Natural killer cell (primary cell): Measurements from ENCODE around the gene EPN3. TPM values are rescaled to one million over a fixed set of nuclear protein-coding genes. Genes with fewer than 3 reads are reported as not detected.

ENCODE experiments used
- ATAC-seq, 3 donors: fragments of 150-1000 bp in 2 of 3; fragments of 200-7000 bp in 1 of 3; cut with Tn5 transposase; 1 replicate in 1 of 3; 2 replicates in 2 of 3; pipeline ENCODE4 v1.10.0; 2021; ENCODE audit warnings: mild to moderate bottlenecking in 2 of 3, moderate library complexity in 2 of 3
- DNase-seq, 2 donors: peaks; one replicate each; pipeline versions ENCODE4 v3.0.0 to v3.0.0-alpha.2; 2013 to 2021; ENCODE audit warnings: mixed read lengths in 1 of 2
- H3K27ac ChIP-seq: one replicate; pipeline ENCODE4 v1.5.1; 2013; ENCODE audit warnings: mild to moderate bottlenecking, low read length
- H3K27me3 ChIP-seq: one replicate; pipeline ENCODE4 v1.6.1; 2013; ENCODE audit warnings: low read length; ENCODE audit not compliant: control insufficient read depth, insufficient read depth
- H3K36me3 ChIP-seq: one replicate; pipeline ENCODE4 v1.6.1; 2013; ENCODE audit warnings: low read length; ENCODE audit not compliant: control insufficient read depth, insufficient read depth
- H3K4me1 ChIP-seq: one replicate; pipeline ENCODE4 v1.6.1; 2013; ENCODE audit warnings: low read length; ENCODE audit not compliant: control insufficient read depth, insufficient read depth
- H3K4me3 ChIP-seq: one replicate; pipeline ENCODE4 v1.5.1; 2013; ENCODE audit warnings: low read length
- H3K9me3 ChIP-seq: one replicate; pipeline ENCODE4 v1.6.1; 2013; ENCODE audit warnings: low read length; ENCODE audit not compliant: control insufficient read depth, insufficient read depth
- H3K27ac Mint-ChIP-seq, 2 donors: one replicate each; pipeline ENCODE4 v1.8.0; 2022; ENCODE audit warnings: mild to moderate bottlenecking in 2 of 2, mixed read lengths in 2 of 2, moderate library complexity in 1 of 2
- H3K27me3 Mint-ChIP-seq, 2 donors: one replicate each; pipeline ENCODE4 v1.8.0; 2022; ENCODE audit warnings: low read depth in 2 of 2, mixed read lengths in 2 of 2
- H3K36me3 Mint-ChIP-seq: one replicate; pipeline ENCODE4 v1.8.0; 2022; ENCODE audit warnings: mixed read lengths
- H3K4me1 Mint-ChIP-seq, 2 donors: one replicate each; pipeline ENCODE4 v1.8.0; 2022; ENCODE audit warnings: mixed read lengths in 2 of 2
- H3K4me3 Mint-ChIP-seq: one replicate; pipeline ENCODE4 v1.8.0; 2022; ENCODE audit warnings: mild to moderate bottlenecking, moderate library complexity, mixed read lengths
- H3K9me3 Mint-ChIP-seq, 2 donors: one replicate each; pipeline ENCODE4 v1.8.0; 2022; ENCODE audit warnings: mixed read lengths in 2 of 2
- CTCF ChIP-seq: fragments of 200-600 bp; IDR thresholded peaks from one replicate; pipeline ENCODE4 v1.8.0; 2022; ENCODE audit warnings: antibody characterized with exemption
- WGBS: methylation state at CpG from one replicate; pipeline ENCODE4 v1.1.7; 2013; ENCODE audit warnings: missing lambda C conversion rate; ENCODE audit not compliant: insufficient coverage; 5-methylcytosine and 5-hydroxymethylcytosine counted together
- intact Hi-C: fragments of 100-400 bp; cut with micrococcal nuclease; formaldehyde crosslinking; loops from one replicate; pipeline ENCODE4 v1.14.2; 2022
- total RNA-seq, 4 donors: library from RNA; stranded (reverse); fragments of 120-200 nt in 1 of 4; gene quantifications; one replicate each; pipeline versions ENCODE4 v1.2.3 to v1.2.4, GENCODE V29; 2013 to 2022

EPN3 gene
- total RNA-seq, 3 donors from 2014 or later (not counting 1 experiment from before 2014, with no cell fraction given) = not detected

- no peaks in the 10 kb centered on the region for H3K36me3 Mint-ChIP-seq
- intact Hi-C loops = no loop called here
- Histone ChIP-seq H3K4me1 (peaks cover 6% of the 10 kb centered on the region), H3K36me3 (peaks cover 3% of the 10 kb centered on the region), H3K27me3 (peaks cover 5% of the 10 kb centered on the region), H3K27ac (no peak overlapping the region), H3K9me3 (no peaks in the 10 kb centered on the region), H3K4me3 (no peak overlapping the region)
- WGBS = 91% methylated on average over 17 of the region's 17 CpGs
- peaks cover 0 to 14% of the 10 kb centered on the region in 2 donors for H3K27me3 Mint-ChIP-seq
- H3K4me3 Mint-ChIP-seq = no peak overlapping the region
- no peak for TF ChIP-seq CTCF
- no peaks in the 10 kb centered on the region for H3K9me3 Mint-ChIP-seq
- H3K27ac Mint-ChIP-seq = no peak overlapping the region
- ATAC-seq (no peak), DNase-seq (no peak)
- H3K4me1 Mint-ChIP-seq = peaks cover 2 to 7% of the 10 kb centered on the region in 2 donors
Measured at GRCh38 chr17:50554201-50554600, 21.7 kb downstream of the EPN3 start.

DNA sequence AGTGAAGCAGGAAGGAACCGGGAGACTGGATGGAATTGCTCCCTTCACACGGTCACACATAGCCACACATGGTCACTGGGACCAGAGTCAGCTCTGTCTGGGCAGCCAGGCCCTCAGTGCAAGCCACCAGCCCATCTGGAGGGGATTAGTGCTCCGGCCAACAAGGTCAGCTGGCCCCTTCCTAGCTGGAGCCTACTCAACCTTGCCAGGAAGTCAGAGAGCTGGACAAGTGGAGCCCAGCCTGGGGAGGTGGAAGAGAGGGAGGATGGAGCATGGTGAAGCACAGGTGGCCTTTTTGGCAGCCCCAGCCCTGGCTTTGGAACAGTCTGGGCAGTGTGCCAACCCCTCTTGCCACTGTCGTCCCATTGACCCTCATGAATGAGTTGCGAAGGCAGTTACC, 24.3 kb downstream of the EPN3 start:
- Mint-ChIP-seq H3K9me3 (no peaks in the 10 kb centered on the region), H3K27me3 (peaks cover 0 to 24% of the 10 kb centered on the region in 2 donors), H3K4me3 (no peak overlapping the region), H3K36me3 (no peaks in the 10 kb centered on the region), H3K27ac (no peak overlapping the region), H3K4me1 (peaks cover 13 to 19% of the 10 kb centered on the region in 2 donors)
- WGBS = 84% methylated on average over 5 of the region's 5 CpGs
- Histone ChIP-seq H3K27me3 (peaks cover 20% of the 10 kb centered on the region), H3K36me3 (no peaks in the 10 kb centered on the region), H3K9me3 (no peaks in the 10 kb centered on the region), H3K4me3 (no peak overlapping the region), H3K27ac (no peak overlapping the region), H3K4me1 (peaks cover 29% of the 10 kb centered on the region)
- intact Hi-C loops = no loop called here
- no peak for DNase-seq
- no peak for TF ChIP-seq CTCF
- no peak for ATAC-seq

DNA sequence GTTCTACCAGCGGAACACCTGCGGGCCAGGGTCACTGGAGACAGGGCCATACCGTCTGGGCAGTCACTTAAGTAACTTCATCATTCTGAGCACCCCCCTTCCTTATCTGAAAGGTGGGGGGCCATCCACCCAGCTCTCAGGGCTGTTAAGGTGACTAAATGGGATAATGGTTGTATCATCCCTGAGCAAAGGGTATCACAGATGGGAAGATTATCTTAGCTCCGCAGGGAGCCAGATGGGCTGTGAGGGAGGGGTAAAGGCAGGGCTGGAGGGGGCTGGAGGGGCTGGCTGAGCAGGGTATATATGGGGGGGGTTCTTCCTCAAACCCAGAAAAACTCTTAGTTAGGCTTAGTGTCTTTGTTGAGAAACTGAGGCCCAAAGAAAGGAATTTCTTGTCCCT, 25.1 kb downstream of the EPN3 start:
- Histone ChIP-seq H3K4me3 (no peak overlapping the region), H3K36me3 (no peaks in the 10 kb centered on the region), H3K9me3 (no peaks in the 10 kb centered on the region), H3K4me1 (peaks cover 37% of the 10 kb centered on the region), H3K27ac (no peak overlapping the region), H3K27me3 (peaks cover 26% of the 10 kb centered on the region)
- peaks cover 19 to 26% of the 10 kb centered on the region in 2 donors for H3K4me1 Mint-ChIP-seq
- 96% methylated on average over 4 of the region's 4 CpGs for WGBS
- H3K36me3 Mint-ChIP-seq = no peaks in the 10 kb centered on the region
- ATAC-seq (no peak), DNase-seq (peak in 1 of 2 donors; percentile 9)
- no peak for TF ChIP-seq CTCF
- H3K27me3 Mint-ChIP-seq = peaks cover 7 to 30% of the 10 kb centered on the region in 2 donors
- intact Hi-C loops = no loop called here
- no peaks in the 10 kb centered on the region for H3K9me3 Mint-ChIP-seq
- H3K27ac Mint-ChIP-seq = no peak overlapping the region
- H3K4me3 Mint-ChIP-seq = no peak overlapping the region

GRCh38 chr17:50558091-50558490, 25.6 kb downstream of the EPN3 start:
- H3K27ac Mint-ChIP-seq = no peak overlapping the region
- H3K4me3 ChIP-seq = no peak overlapping the region
- peak overlapping the region; percentile 52 for H3K4me3 Mint-ChIP-seq
- no peaks in the 10 kb centered on the region for H3K36me3 Mint-ChIP-seq
- intact Hi-C loops = no loop called here
- peaks cover 8 to 33% of the 10 kb centered on the region in 2 donors for H3K27me3 Mint-ChIP-seq
- H3K36me3 ChIP-seq = no peaks in the 10 kb centered on the region
- peaks cover 19 to 26% of the 10 kb centered on the region in 2 donors for H3K4me1 Mint-ChIP-seq
- peaks cover 31% of the 10 kb centered on the region for H3K27me3 ChIP-seq
- H3K27ac ChIP-seq = no peak overlapping the region
- H3K4me1 ChIP-seq = peaks cover 38% of the 10 kb centered on the region
- no peaks in the 10 kb centered on the region for H3K9me3 Mint-ChIP-seq
- ATAC-seq (no peak), DNase-seq (peak in 1 of 2 donors; percentile 14)
- H3K9me3 ChIP-seq = no peaks in the 10 kb centered on the region
- WGBS = 90% methylated on average over 4 of the region's 4 CpGs
- no peak for TF ChIP-seq CTCF
